Superior temporal gyrus (tissue), 1 donor: ENCODE data around the gene PCP4.
"Not testable (repeated sequence)": the region's sequence is repeated elsewhere in the genome, so short reads cannot be mapped to it uniquely, and the experiment has no call there.

Experiments used
- DNase-seq: peaks from one replicate; pipeline ENCODE4 v3.0.0-alpha.2; 2016; ENCODE audit errors: extremely low spot score

PCP4 gene

DNA sequence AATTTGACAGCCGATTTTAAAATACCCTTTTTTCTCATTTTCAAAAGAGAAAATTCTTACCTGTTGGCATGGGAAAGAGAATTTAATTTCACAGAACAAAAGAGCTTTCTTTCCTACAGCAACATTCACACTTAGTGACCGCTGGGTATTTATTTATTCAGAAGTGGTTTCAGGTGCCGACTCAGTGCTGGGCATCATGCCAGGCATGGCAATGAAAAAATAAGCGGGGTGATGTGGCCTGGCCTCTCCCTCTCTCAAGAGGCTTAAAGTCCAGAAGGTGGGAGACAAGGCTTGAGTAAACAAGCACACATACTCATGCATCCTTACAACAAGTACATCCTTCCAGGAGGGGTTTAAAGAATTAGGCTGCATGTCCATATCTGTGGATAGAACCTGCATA lies 4.1 kb upstream of the PCP4 start:
- no peak for DNase-seq

DNA sequence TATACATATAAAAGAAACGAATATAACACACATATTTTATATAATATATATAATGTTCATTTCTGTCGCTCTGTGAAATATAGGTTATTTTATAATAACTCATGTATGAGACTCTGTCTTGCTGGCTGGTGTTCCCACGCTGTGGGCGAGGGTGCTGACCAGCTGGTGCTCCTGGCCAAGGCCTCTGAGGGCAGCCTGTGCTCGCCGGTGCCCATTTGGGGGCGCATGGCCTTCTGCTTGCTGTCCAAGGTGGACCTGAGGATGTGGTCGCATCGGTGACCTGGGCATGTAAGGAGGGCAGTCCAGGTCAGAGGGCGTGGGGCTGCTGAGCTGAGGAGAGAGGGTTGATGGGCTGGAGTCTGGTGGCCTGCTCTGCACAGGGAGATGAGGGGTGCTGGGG lies 1.1 kb upstream of the PCP4 start:
- DNase-seq, result no peak

DNA sequence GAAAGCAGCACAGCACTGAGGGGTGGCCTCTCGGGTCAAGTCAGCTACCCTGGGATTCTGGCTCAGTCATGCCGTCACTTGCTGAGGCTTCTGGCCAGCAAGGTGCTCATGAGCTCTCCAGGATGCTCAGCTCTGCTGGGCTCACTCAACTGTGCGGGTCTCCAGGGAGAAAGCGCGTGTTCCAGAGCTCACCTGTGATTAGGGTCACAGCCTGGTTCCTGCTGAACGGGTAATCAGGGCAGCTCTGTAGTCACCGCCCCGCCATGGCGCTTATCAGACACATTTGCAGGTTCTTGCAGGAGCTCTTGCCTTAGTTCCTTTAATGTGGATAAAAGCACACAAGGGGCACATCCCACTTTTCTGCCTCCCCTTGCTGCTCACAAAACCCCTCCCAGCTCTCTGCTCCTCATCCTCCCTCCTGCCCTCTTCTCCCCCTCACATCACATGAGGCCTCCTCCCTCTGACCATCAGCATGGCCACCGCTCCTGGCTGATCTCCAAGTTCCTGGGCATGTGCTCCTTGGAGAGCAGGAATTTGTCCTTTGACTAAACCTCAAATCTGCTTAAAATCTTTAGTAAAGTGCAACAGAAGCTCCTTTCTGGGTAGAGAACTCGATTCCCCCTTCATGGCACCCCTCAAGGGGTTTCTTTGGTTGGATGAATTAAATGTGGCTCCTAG lies 2.0 kb downstream of the PCP4 start:
- DNase-seq, result no peak

DNA sequence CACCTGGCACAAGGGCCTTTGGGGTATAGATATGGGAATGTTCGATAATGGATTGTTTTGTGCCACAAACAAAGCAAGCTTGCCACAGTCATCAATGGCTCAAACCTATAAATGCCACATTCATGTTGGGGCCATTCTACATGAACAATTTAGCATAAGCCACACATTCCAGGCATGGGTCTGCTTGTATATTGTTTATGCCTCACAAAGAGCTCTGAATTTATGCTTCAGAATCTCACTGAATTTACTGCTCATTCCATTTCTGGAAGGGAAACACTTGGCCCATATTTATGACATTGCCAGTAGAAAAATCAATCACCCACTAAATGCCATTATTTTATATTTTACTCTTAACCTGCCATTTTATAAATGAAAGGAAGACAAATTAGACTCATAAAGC lies 6.4 kb downstream of the PCP4 start:
- no peak for DNase-seq

DNA sequence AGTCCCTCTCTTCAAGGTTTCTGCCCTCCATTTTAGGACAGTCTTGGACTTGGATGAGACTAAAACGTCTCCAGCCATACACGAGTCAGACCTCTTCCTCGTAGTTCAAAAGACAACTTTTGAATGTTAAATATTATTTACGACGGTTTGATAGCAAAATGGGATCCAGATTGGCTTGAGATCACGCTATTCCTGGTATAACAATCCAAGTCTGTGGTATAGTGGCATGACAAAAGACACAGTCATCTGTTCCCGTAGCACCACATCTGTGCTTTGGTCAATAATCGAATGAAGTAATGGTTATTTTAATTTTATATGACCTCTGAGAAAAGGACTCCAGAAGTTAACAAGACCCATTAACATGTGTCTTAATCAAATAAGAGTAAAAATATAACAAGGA lies 7.0 kb downstream of the PCP4 start:
- no peak for DNase-seq

DNA sequence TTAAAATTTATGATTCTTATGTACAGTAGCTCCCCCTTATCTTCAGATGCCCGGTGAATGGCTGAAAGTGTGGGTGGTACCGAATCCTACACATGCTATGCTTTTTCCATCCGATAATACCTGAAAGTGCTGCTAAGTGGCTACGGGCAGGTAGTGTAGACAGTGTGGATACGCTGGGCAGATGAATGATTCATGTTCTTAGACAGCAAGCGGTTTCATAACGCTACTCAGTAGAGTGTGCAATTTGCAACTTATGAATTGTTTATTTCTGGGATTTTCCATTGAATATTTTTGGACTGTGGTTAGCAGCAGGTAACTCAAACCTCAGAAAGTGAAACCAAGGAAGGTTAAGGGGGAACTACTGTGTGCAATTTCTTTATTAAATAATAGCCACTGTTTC lies 7.5 kb downstream of the PCP4 start:
- DNase-seq, result no peak

DNA sequence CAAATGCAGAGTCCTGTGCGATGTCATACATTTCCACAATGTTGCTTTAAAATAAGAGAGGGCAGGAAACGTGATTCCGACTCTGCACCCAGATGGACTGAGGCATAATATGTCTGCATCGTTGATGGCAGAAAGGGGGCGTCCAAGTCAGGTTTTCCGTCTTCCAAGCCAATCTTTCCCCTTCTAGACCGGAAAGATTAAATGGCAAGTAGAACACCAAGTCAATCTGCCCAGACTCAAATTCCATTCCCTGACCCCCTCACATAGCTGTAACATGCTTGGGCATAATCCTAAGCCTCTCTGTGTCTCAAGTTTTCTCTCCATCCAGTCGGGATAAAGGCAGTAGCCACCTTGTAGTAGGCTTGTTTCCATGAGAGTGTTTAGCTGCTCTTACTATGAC lies 14.4 kb downstream of the PCP4 start:
- no peak for DNase-seq

DNA sequence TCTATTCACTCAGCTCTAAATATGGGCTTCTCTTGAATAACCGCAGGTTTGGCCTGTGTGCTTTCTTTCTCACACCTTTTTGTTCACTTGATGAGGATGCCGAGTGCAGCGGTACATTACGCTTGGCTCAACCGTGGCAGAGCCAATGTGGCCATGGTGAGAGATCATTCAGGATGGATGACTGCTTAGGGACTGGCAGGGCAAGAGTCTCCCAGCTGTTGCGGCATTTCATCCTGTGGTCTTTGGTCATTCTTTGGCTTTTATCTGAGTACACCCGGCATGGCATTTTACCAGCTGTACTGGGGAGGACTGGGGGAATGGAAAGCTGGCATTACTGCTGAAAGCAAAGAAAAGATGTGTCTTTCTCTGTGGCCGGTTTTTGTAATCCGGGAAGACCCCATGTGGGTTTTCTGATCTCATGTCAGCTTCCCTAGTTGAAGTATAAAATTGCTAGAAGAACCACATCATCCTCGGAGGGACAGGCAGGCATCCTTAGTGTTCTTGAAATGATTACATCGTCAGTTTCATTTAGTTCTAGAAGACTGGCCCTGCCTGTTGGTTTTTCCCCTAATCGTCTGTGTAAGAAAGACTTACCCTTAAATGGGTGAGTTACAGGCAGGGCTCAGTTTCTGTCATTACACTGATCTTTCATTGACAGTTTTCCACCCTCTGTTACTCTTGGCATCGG lies 15.1 kb downstream of the PCP4 start:
- no peak for DNase-seq

DNA sequence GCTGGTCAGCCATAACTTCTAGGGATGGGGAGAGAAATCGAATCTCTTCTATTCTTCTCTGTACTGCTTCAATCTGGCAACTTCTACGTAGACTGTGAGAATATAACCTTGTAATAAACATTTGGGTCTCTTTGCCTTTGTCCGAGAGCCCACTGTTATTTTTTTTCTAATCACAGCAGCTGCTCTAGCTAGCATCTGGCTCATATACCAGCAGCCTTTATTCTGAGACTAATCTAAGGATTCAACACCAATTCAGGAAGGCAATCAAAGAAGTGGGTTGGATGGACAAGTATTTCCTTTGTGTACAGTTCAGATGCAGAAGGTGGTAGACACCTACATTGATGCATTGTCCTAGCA lies 15.6 kb downstream of the PCP4 start:
- DNase-seq, result no peak

DNA sequence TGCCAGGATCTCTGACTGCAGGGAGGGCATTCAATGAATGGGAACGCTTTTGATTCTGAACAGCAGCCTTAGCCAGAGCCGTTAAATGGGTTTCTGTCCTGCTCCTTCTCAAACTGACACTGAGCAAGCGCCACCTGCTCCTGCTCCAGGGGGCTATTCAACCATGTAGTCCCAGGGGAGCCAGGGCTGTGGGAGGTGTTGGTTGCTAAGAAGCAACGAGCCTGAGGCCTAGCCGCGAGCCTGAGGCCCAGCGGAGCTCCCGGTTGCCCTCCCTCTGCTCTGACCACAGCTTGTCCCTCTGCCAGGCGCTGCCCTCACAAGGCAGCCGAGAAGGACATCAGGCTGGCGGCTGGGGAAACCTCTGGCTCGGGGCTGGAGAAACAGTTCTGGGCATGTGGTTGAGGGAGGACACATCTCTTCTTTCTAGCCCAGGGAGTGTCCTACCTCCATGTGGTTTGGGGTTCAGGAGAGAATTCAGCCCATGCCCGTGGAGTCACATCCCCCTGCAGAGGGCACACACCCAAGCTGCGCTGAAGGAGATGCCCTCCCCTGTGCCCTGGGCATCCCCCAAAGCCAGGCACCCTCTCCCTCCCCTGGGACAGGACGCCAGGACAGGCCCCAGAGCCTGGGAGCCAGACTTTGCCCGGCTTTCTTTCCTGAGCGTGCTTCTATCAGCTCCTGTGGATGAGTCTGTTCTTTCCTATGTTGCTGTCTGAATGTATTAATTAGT lies 18.0 kb downstream of the PCP4 start:
- DNase-seq, result no peak

DNA sequence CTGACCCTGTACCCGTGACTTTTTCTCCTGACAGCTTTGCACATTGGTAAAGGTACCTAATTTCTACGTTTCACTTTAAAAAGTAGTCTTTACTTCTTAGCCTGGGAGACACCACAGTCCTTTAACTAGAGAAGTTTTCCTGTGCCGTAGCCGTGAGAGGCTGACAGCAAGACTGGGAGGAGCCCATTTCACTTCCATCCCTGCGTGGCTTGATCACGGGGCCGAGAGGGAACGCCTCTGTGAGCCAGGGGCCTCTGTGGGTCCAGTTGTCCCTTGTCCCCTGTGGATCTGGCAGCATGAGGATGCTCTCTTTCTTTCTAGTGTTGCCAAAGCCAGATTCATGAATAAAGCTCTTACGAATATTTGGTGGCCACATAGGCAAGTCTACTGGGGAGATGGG lies 21.6 kb downstream of the PCP4 start:
- no peak for DNase-seq

DNA sequence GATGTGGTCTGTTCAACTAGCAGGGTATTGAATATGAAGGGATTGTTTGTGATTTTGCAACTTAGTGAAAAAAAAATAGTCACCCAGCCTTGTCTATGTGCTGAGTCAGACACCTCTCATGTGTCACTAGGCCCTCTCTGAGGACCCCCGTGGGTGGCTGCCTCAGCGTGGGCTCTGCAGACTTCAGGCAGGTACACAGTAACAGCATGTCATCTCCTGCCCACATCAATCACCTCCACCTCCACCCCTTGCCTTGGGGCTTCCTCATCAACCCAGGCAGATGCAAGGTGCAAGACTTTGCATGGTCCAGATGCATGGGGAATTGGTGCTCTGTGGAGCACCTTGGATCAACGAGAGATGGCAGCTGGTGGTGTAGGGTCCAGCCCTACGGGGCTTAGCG lies 23.9 kb downstream of the PCP4 start:
- DNase-seq, result no peak

DNA sequence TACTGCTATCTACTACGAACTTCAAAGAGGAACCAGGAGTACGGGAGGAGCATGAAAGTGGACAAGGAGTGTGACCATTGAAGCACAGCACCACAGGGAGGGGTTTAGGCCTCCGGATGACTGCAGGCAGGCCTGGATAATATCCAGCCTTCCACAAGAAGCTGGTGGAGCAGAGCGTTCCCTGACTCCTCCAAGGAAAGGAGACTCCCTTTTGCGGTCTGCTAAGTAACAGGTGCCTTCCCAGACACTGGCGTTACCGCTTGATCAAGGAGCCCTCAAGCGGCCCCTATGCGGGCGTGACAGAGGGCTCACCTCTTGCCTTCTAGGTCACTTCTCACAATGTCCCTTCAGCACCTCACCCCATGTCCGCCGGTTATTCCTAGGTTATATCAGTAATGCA lies 24.6 kb downstream of the PCP4 start:
- DNase-seq, result not testable (repeated sequence)

DNA sequence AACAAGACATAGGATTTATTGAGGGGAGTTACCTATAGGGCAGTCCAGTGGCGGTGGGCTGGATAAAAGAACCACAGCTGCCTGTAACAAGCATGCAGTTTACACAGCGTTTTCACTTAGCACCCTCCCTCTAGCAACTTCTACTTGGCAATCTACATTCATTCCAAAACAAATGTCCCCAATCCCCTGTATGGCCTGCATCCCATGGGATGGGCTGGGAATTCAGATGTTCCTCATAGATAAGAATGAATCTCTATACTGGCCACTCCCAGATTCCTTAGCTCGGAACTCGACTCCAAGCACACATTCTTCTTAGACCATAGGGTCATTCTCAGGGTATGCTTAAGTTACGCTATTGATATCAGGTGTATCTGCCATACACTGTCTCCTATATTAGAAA lies 33.3 kb downstream of the PCP4 start:
- DNase-seq, result no peak

DNA sequence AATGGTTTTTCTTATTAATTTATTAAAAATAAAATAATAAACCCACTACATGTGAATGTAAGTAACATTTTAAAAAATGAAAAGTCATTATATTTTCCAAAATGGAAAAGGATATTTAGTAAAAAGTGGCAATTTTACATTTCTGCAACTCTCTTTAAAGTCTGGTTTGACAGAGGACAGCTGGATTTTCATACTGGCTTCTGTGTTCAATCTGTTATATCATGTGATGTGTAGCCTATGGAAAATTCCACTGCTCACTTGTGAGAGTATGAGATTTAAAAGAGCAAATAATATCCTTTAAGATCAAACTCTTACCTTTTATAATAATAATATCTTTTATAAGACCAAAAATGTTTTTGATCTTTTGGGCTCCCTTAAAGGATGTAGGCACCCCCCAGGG lies 33.7 kb downstream of the PCP4 start:
- no peak for DNase-seq

DNA sequence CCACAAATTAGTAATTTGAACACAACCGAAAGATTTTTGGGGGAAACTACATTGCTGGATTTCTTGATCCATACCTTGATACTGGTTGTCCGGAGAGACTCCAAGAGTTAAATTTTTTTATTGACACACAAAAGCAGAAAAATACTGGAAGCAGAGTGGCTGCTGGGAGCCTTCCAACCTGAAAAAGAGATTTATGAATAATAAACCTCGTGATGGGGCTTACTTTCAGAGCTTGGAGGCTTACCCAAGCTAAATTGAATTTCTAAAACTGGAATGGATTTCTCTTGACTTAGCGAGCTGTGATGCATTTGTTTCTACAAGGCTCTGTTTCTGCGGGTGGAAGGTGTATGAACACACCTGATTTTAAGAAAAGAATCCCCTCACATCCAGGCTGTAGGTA lies 35.7 kb downstream of the PCP4 start:
- DNase-seq, result no peak

DNA sequence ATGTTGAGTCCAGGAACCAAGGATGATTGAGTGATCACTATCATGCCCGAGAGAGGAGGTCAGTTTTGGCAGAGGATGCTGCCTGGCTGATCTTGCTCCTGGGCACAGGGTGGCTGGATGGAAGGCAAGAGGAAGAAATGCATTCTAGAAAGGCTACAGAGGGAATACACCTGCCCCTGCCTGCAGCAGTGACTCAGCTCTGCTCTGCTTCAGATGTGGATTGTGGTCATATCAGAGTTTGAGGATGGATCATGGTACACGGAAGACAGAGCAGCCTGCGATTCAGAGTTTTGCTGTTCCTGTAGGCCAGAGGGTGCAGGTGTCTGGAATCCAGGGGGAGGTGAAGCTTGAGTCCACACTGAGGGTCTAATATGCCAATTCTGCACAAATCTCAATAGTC lies 37.2 kb downstream of the PCP4 start:
- DNase-seq, result no peak

DNA sequence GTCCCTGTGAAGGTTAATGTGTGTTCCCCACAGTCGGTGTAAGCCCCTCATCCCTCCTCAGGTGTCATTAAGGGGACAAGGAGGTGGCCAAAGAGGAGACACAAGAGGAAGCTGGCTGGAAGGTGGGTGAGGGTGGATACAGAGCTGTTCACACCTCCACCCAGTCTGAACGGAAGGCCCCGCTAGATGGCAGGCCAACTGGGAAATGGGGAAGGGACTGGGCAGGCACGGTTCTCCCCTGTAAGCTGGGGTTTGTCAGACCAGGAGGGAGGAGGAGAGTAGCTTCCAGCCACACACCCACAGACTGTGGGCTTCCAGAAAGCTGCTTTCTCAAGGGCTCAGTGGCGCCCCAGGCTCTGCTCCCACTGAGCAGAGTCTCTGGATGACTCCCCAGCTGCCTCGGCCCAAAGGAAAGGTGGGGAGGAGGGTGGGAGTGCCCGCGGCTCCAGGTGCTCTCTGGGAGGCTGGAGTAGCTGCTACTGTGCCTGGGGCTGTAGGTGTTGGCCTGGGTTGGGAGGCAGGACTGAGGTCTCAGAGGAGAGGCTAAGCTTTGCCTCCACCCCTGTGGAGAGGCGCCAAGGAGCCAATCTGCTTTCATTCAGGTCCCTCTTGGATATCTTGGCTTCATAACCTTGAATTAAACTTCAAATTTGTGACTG lies 41.2 kb downstream of the PCP4 start:
- DNase-seq, result no peak

DNA sequence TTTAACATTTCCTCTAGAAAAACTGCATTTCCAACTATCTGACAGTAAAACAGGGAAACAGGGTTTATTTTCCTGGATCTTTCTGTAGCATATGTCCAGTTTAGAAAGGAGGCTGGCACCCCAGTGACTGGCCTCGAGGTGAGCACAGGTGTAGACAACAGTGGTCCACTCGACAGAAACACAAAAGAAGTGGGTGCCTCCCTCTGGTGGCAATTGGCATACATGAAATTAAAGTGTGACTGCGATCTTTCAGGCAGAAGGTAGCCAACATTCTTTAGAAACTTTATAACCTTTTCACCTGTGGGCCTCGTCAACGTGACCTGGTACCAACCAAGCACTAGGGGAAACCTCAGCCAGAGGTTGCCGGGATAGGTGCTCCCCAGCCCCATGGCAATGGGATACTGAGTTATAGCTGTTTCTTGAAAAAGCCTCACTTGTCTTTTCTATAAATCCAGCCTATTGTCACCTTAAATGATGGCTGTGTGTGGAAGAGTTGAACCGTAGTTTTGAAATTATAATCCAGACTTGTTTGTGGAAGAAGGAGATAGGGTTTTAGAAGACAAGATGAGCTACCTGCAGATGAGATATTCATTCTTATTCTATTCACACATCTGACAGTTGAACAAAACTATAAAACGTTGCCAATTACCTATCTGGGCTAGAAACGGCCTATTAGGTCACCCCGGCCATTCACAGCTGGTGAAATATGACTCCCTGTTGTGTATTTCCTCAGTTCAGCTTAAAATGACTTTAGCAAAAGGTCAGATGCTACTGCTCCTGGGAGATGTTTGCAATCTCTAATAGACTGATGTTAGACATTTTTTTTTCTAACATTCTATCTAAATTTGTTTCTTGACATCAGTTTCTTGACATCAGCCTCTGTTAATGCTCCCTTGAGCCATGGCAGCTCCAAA lies 44.3 kb downstream of the PCP4 start:
- DNase-seq, result no peak

DNA sequence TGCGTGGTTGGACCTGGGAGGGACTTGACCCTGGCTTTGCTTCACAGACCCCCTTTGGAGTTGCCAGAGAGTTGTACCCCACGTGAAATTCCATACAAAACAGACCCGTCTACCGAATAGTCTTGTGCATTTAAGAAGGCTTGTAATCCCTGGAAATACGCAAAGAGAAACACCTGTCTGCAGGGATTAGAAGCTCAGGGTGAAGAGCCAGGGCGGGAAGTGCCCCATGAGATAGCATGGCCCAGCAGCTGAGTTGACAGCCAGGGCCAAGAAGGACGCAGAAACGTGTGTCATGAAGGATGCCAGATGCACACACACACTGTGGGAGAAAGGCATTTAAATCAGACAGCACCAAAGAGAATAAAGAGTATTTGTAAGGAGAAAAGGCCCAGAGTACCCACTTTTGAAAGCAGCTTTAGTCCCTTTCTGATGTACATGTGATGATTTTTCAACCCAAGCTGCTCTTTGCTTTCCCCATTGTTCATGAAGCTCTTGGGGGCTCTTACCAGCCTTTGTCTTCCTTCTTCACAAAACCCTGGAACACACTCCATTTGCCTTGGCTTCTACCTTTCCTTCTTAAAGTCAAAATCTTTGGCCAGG lies 46.6 kb downstream of the PCP4 start:
- no peak for DNase-seq

DNA sequence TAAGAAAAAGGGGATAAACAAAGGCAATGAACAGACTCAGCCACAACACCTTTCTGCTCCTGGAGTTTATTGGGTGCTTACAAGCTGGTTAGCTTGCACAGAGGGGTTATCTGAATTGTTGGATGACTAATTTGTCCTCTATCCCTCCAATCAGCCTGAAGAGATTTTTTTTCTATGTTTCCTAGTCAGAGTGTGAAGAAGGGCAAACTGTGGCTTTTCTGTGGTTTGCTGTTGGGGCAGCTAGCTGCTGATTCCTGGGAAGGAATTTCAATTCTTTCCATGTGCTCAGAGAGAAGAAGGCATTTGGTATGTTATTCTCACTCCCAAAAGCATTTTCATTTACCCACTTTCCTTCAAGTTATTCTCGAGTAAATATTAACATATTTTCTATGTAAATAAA lies 48.6 kb downstream of the PCP4 start:
- DNase-seq, result no peak
